Activated CD8-positive, alpha-beta memory T cell treated with anti-CD3 and anti-CD28 coated beads, Interleukin-2, amount 50 U/mL, for 1 hour (primary cell): ENCODE measurements around the gene PRDM4.
"Not testable (repeated sequence)": the region's sequence is repeated elsewhere in the genome, so short reads cannot be mapped to it uniquely, and the experiment has no call there.

Source experiments
- DNase-seq: peaks from one replicate; pipeline ENCODE4 v3.0.0-alpha.2; 2020; ENCODE audit errors: extremely low read depth

The PRDM4 gene

DNA sequence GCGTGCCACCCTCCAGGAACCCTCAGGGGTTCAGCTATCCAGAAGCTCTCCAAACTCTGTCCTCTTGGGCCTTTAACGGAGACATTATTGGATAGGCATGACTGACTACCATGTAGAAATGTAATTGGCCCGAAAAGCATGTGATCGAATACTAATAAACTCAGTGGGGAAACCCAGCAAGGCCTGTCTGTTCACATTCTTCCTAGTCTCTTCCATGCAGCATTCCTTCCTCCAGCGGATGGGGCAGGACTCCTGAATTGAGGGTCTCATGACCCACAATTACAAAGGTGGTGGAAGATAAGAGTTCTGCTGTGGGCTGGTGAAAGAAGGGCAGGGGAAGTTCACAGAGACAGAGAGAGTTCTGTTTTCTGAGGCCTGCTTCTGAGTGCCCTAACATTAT, 6.5 kb upstream of the PRDM4 start:
- no peak for DNase-seq

DNA sequence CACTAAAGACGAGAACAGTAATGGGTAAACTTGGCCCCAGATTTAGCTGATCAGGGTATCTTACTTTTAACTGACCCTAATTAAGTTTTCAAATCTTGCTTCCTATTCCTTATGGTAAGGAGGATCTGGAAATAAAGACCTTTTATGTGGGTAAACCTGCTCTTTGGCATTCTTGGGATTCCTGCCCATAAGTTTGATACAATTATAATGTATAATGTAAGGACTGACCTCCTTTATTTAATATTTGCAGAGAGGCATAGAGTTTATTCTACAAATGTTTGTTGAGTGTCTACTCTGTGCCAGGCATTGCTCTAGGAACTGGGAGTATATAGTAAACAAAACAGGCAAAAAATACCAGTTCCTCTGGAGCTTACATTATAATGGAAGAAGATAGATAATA, 4.4 kb upstream of the PRDM4 start:
- DNase-seq: no peak

DNA sequence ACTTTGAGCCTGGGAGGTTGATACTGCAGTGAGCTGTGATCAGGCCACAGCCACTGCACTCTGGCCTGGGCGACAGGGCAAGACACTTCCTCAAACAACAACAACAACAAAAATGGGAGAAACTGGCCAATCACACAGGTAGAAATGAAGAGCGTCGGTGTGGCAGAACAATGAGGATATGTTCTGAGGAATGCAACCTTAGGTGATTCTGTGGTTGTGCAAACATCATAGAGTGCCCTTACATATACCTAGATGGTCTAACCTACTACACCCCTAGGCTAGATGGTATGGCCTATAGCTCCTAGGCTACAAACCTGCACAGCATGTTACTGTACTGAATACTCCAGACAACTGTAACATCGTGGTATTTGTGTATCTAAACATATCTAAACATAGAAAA, 3.7 kb upstream of the PRDM4 start:
- no peak for DNase-seq

DNA sequence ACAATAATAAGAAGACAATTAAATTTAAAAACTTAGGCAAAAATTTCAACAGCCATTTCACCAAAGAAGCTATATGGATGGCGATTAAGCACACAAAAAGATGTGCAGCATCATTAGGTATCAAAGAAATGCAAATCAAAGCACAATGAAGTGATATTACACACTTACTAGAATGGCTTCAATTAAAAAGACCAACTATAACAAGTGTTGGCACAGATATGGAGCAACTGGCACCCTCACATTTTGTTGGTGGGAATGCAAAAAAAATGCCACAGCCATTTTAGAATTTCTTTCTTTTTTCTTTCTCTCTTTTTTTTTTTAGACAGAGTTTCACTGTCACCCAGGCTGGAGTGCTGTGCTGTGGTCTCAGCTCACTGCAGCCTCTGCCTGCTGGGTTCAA, 1.9 kb upstream of the PRDM4 start:
- DNase-seq: no peak

DNA sequence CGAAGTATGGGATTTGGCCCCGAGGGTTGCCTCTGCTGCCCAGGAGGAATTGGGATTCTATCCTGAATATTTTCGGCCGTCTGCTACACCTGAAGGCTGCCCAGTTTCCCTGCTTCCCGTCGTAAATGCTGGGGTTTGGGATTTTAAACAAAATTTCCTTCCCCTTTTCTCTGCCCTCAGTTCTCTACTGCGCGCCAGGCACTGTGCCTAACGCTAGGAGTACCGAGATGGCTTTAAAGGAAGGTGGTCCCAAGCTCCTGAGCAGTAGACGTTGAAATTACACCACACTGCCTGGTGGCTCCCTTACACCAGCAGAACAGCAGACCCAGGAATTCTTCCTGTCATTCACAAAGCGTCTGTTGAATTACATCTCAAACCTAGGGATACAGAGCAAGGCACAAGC, 566 bp upstream of the PRDM4 start:
- no peak for DNase-seq

DNA sequence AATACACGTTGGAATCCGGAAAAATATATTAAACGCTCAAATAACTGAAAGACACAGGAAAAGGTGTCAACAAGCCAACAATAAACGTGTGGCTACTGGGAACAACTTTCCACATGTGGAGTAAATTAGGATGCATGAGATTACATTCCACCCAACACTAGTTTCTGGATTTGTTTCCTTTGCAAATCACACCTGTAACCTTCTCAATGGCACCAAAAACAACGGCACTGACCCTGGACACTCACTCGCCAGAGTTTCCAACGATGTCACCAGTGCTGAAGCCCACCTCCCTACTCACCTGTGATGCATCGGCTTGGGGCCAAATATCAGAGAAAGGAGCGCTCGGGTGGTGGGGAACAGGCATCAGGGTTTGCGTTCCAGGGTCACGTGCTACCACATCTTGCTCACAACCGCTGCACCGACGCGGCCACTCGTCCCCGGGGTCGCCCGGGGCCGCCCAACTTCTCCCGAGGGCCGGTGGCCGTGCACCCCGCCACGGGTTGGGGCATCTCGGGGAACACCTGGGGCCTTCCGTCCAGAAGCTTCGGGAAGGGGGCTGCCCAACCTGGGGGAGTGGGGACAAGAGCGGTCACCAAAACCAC, 629 bp downstream of the PRDM4 start:
- DNase-seq: no peak

DNA sequence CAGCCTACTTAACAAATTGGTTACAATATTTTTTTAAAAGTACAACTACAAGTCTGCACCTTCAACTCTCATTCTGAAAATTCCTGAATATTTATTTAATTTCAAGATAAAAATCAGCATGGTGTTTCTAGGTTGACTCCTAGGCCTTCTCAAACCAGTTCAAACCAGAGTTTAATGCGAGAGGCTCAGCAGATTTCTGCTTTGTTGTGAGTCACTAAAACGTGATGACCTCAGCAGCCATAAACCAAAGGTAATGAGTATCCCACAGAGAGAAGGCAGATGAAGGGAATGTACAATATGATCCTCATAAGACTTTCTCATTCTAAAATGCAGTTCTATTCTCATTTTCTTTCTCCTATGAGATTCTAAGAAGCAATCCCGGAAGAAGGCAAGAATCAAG, 1.5 kb downstream of the PRDM4 start:
- no peak for DNase-seq

DNA sequence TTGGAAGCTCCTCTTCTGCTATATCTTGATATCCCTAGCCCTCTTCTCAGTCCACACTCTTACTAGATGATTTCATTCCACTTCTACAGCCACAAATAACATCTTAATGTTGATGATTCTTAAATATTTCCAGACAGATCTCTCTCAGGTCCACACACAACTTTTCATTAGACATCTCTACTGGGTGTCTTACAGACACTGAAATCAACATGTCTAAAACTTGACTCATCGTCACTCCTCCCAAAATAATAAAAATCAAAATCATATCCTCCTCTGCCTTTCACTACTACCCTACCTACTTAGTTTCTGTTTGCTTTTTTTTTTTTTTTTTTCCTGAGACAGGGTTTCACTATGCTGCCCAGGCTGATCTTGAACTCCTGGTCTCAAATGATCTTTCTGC, 11.9 kb downstream of the PRDM4 start:
- DNase-seq: no peak

DNA sequence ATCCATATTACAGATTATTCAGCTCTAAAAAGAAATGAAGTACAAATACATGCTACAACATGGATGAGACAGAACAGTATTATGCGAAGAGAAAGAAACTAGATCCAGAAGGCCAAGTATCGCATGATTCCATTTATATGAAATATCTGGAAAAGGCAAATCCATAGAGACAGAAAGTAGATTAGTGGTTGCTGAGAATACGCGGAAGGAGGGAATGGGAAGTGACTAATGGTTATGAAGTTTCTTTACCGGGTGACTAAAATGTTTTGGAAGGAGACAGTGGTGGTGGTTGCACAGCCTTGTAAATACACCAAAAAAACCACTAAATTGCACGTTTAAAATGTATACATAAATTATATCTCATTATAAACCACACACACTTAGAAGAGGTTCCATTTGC, 12.5 kb downstream of the PRDM4 start:
- no peak for DNase-seq

DNA sequence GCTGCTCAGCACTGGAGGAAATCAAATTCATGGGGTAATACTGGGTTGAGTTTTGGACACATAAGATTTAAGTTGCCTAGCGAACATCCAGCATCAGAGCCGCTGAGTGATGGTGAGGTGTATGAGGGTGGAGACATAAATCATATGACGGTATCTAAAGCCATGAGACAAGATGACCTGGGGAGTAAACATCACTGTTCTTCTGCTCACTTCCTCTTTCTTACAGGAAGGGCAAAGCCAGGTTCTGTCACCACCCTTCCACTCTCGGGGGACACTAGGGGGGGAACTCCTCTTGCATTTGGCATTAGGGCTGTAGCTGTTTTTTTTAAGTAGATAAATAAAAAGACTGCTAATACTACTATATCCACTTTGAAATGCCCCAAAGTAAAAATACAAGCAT, 24.0 kb downstream of the PRDM4 start:
- no peak for DNase-seq

DNA sequence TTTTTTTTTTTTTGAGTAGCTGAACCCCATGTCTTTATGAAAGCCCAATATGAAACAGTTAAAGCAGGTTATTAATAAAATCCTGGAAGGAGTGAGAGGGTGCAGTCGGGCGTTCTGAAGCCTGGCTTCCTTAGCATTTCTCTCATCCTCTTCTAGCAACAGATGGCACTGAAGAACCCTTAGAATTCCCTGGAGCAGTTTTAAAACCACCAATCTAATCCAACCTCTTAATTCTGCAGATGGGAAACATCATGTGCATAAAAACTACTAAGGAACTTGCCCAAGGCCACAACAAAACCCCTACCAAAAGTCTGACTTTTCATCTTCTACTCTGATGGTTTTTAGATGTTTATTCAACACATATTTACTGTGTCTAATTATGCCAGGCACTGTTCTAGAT, 25.2 kb downstream of the PRDM4 start:
- no peak for DNase-seq

DNA sequence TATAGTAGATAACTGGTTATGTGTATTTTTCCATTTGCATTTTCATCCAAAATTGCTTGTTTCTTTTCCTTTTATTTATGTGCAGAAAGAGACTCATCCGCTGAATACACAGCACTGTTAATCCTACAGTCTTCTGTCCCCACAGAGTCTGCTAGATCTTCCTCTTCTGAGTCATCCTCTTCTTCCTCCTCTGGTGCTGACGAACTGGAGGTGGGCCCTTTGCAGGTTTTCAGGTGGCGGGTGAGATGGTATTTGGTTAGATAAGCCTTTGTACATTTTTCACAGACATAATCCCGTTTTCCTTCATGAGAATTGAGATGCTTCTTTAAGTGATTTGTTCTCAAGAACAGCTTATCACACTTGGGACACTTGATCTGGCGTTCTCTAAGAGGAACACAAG, 26.8 kb downstream of the PRDM4 start:
- no peak for DNase-seq

DNA sequence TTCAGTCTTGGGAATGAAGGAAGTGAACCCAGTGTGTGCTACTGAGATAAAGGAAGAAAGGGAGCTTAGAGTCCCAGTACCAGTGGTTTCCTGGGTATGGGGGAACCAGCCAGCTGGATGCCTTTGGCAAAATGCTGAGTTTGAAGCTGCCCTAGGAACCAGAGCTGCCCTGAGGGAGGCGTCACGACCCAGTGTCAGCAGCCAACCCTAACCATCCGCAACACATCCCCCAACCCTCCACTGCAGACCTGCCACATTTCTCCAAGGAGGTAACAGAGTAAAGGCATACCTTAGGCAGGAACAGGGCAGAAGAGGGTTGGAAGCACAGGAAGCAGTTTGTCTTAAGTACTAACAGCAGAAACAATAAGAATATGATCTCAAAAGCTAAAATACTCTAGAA, 28.6 kb downstream of the PRDM4 start:
- no peak for DNase-seq

DNA sequence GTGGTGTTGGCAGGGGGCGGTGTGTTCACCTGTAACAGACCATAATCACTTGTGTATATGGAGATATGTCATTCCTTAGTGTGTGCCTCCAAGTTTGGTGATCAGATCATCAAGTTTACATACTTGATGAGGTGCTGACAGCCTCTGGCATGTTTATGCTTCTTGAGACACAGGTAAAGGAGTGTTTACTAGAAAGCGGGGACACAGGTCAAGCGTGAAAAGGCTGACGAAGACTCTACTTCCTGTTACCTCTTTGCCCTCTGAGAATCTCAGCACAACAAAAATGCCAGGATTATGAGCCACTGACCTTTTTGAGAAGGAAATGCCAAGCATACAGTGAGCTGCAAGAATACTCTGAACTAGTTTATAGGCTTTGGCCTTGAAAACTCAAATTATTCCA, 29.6 kb downstream of the PRDM4 start:
- DNase-seq: no peak

DNA sequence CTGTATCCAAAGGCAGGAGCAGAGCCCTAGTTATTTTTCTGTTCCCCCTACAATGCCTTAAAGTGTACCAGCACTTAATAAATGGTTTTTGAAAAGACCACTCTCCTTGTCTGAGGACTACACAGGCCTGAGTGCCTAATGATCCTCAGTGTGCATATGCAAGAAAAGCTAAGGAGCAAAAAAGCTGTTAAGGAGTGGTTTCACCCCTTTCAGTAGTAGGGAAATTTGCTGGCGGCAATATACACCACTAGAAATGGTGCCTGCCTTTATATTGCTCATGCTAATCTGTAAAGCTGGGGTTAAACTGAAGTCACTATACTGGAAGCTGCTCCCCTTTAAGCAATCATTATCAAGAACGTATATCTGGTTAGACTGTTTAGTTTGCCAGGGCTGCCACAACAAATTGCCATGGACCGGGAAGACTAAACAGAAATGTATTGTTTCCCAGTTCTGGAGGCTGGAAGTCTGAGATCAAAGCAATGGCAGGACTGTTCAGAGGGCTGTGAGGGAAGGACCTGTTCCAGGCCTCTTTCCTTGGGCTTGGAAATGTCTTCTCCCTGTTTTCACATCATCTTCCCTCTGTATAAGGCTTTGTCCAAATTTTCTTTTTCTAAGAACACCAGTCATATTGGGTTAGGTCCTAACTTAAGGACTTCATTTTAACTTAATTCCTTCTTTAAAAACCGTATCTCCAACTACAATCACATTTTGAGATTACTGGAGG, 30.2 kb downstream of the PRDM4 start:
- no peak for DNase-seq

DNA sequence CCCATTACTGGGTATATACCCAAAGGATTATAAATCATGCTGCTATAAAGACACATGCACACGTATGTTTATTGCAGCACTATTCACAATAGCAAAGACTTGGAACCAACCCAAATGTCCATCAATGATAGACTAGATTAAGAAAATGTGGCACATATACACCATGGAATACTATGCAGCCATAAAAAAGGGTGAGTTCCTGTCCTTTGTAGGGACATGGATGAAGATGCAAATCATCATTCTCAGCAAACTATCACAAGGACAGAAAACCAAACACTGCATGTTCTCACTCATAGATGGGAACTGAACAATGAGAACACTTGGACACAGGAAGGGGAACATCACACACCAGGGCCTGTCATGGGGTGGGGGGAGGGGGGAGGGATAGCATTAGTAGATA, 33.2 kb downstream of the PRDM4 start:
- DNase-seq: not testable (repeated sequence)

DNA sequence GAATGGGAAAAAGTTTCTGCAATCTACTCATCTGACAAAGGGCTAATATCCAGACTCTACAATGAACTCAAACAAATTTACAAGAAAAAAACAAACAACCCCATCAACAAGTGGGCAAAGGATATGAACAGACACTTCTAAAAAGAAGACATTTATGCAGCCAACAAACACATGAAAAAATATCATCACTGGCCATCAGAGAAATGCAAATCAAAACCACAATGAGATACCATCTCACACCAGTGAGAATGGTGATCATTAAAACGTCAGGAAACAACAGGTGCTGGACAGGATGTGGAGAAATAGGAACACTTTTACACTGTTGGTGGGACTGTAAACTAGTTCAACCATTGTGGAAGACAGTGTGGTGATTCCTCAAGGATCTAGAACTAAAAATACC, 33.6 kb downstream of the PRDM4 start:
- not testable (repeated sequence) for DNase-seq

DNA sequence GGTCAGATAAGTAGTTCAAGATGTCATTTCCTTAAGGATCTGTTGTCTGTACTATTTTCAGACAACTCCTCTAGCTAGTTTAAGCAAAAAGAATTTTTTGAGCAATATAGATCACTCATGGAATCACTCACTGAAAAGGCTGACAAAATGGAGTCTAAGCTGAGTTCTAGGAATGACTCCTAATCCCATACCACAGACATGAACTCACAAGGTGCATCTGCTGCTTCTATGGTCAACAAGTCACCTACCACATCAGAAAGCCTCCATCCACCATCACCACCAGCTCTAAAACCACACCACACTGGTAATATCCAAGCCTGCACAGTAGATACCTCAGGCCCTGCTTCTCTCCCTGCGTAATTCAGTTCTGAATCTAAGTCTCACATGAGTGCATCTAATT, 42.3 kb downstream of the PRDM4 start:
- no peak for DNase-seq

DNA sequence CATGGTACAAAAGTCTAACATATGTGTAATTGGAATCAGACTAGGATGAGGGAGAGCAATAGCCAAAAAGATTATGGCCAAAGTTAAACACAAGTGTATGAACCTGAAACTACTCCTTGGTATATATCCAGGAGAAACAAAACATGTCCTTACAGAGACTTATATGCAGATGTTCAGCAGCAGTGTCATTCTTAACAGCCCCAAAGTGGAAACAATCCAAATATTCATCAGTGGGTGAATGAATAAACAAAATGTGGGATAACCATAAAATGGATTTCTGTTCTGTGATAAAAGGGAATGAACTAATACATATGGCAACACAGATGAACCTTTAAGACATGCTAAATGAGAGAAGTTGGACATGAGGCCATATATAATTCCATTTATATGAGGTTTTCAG, 45.2 kb downstream of the PRDM4 start:
- no peak for DNase-seq

DNA sequence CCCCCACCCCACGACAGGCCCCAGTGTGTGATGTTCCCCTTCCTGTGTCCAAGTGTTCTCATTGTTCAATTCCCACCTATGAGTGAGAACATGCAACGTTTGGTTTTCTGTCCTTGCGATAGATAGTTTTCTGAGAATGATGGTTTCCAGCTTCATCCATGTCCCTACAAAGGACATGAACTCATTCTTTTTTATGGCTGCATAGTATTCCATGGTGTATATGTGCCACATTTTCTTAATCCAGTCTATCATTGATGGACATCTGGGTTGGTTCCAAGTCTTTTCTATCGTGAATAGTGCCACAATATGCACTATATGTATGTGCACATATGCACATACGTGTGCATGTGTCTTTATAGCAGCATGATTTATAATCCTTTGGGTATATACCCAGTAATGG, 55.4 kb downstream of the PRDM4 start:
- not testable (repeated sequence) for DNase-seq

DNA sequence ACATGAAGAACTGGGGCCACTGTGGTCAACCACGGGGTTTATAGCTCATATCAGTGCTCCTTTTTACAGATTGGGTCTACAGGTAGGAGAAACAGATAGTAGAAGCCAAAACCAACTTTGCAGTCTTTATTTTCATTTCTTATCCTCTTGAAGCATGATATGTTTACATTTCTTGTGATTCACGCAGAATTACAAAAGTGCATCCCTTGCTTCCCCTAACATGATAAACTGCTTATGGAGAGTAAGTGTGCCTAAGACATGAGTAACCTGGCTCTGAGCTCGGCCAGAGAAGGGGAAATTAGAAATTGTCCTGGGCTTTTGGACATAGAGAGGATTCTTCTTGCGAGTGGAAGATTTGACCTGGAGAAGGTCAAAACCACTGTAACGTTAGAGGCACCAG, 56.9 kb downstream of the PRDM4 start:
- DNase-seq: no peak

DNA sequence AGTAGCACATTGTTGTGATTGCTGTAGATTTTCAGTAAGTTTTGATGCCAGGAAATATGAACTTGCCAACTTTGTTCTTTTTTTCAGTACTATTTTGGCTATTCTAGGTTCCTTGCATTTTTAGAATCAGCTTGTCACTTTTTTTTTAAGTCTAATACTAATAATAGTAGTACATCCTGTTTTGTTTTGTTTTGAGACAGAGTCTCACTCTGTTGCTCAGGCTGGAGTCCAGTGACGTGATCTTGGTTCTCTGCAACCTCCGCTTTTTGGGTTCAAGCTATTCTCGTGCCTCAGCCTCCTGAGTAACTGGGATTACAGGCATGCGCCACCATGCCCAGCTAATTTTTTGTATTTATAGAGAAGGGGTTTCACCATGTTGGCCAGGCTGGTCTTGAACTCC, 58.8 kb downstream of the PRDM4 start:
- DNase-seq: no peak

DNA sequence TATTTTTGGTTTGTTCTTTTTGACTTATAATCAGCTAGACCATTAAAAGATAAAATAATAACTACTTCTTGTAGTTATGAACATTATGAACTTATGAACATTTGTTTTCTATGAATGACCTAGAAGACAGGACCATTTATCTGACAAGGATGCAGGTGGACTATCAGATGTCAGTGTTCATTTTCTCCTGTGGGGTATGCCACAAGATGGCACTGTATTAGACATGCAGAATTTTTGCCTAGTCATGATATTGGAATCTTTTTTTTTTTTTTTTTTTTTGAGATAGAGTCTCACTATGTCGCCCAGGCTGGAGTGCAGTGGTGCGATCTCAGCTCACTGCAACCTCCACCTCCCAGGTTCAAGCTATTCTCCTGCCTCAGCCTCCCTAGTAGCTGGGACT, 65.2 kb downstream of the PRDM4 start:
- DNase-seq: not testable (repeated sequence)
